SK-N-SH (cell line): ENCODE data around the gene ZNF341. TPM values are rescaled to one million over a fixed set of nuclear protein-coding genes. Genes with fewer than 3 reads are reported as not detected.

Source experiments
- CTCF ChIA-PET: fragments of 300-600, 350-600 bp; formaldehyde crosslinking; extraction: SDS; loops from one replicate; lab custom pipeline; 2021; lab: Yijun Ruan, JAX
- POLR2A ChIA-PET: fragments of 350-600 bp; sonication (Branson Sonifier 250); formaldehyde crosslinking; extraction: SDS; loops from one replicate; lab custom pipeline; 2020; ENCODE audit warnings: antibody characterized with exemption, inconsistent platforms; lab: Yijun Ruan, JAX
- DNase-seq: peaks from one replicate; pipeline ENCODE4 v3.0.0; 2012
- H2AFZ ChIP-seq: fragments of 200-600 bp; sonication (generic); 2 replicates; pipeline ENCODE4 v1.8.1; 2016; ENCODE audit warnings: antibody characterized with exemption, mild to moderate bottlenecking, low read depth
- H3F3A ChIP-seq: fragments of 200-600 bp; sonication (generic); replicated peaks from 2 replicates; pipeline ENCODE3; 2016; ENCODE audit warnings: antibody characterized with exemption, mild to moderate bottlenecking; ENCODE audit not compliant: insufficient read depth
- H3K27ac ChIP-seq, 2 experiments: fragments of 200-500 bp in 1 of 2; fragments of 200-600 bp in 1 of 2; sonication (Bioruptor generic) in 1 of 2; sonication (generic), shearing (Covaris generic) in 1 of 2; 2 replicates each; pipeline versions ENCODE4 v1.5.1 to v1.6.1; 2014 to 2016; ENCODE audit warnings: low read depth in 2 of 2, inconsistent platforms in 1 of 2, low read length in 1 of 2, mild to moderate bottlenecking in 1 of 2, mixed read lengths in 1 of 2
- H3K27me3 ChIP-seq: fragments of 200-600 bp; sonication (generic), shearing (Covaris generic); 2 replicates; pipeline ENCODE4 v1.6.1; 2016; ENCODE audit warnings: mixed run types; ENCODE audit not compliant: insufficient read depth
- H3K36me3 ChIP-seq, 2 experiments: fragments of 200-500 bp in 1 of 2; fragments of 200-600 bp in 1 of 2; sonication (Bioruptor generic) in 1 of 2; sonication (generic) in 1 of 2; replicated peaks in 1 of 2; 2 replicates each; pipeline versions ENCODE3 to v1.5.1; 2014 to 2016; ENCODE audit warnings: low read length in 1 of 2, mild to moderate bottlenecking in 1 of 2; ENCODE audit not compliant: insufficient read depth in 2 of 2, control insufficient read depth in 1 of 2
- H3K4me1 ChIP-seq, 2 experiments: fragments of 200-500 bp in 1 of 2; fragments of 200-600 bp in 1 of 2; sonication (Bioruptor generic) in 1 of 2; sonication (generic), shearing (Covaris generic) in 1 of 2; 2 replicates each; pipeline versions ENCODE4 v1.5.1 to v1.6.1; 2014 to 2016; ENCODE audit warnings: low read depth in 1 of 2, low read length in 1 of 2, mixed run types in 1 of 2; ENCODE audit not compliant: insufficient read depth in 2 of 2, control insufficient read depth in 1 of 2
- H3K4me2 ChIP-seq: fragments of 200-600 bp; sonication (generic), shearing (Covaris generic); 2 replicates; pipeline ENCODE4 v1.6.1; 2017; ENCODE audit warnings: mixed run types
- H3K4me3 ChIP-seq, 2 experiments: fragments of 200-500 bp in 1 of 2; fragments of 200-600 bp in 1 of 2; sonication (Bioruptor generic) in 1 of 2; sonication (generic), shearing (Covaris generic) in 1 of 2; 2 replicates each; pipeline versions ENCODE4 v1.5.1 to v1.8.1; 2014 to 2016; ENCODE audit warnings: low read depth in 2 of 2, inconsistent platforms in 1 of 2, low read length in 1 of 2, mild to moderate bottlenecking in 1 of 2, mixed read lengths in 1 of 2, moderate library complexity in 1 of 2
- H3K79me2 ChIP-seq: fragments of 200-600 bp; sonication (generic); 2 replicates; pipeline ENCODE4 v1.8.1; 2017; ENCODE audit warnings: mild to moderate bottlenecking; ENCODE audit not compliant: insufficient read depth
- H3K9ac ChIP-seq: fragments of 200-600 bp; sonication (generic); 2 replicates; pipeline ENCODE4 v1.6.1; 2017; ENCODE audit warnings: mixed run types
- H3K9me2 ChIP-seq: fragments of 200-600 bp; sonication (generic); 2 replicates; pipeline ENCODE4 v1.6.1; 2017; ENCODE audit warnings: mixed run types
- H3K9me3 ChIP-seq: fragments of 200-600 bp; sonication (generic); 2 replicates; pipeline ENCODE4 v1.6.1; 2017; ENCODE audit warnings: mixed run types, mild to moderate bottlenecking, moderate library complexity
- H4K20me1 ChIP-seq: fragments of 200-600 bp; sonication (generic); 2 replicates; pipeline ENCODE4 v1.6.1; 2017; ENCODE audit warnings: mild to moderate bottlenecking, mixed run types; ENCODE audit not compliant: insufficient read depth
- ELF1 ChIP-seq: IDR thresholded peaks from 2 replicates; pipeline ENCODE4 v1.4.0; 2012
- EP300 ChIP-seq, 2 experiments: IDR thresholded peaks; 2 replicates each; pipeline versions ENCODE4 v1.4.0 to v1.6.1; 2012; ENCODE audit warnings: borderline replicate concordance in 1 of 2, low read depth in 1 of 2, low read length in 1 of 2
- FOSL2 ChIP-seq: IDR thresholded peaks from 2 replicates; pipeline ENCODE4 v1.4.0; 2012; ENCODE audit warnings: low read depth, mild to moderate bottlenecking, moderate library complexity, borderline replicate concordance
- JUND ChIP-seq: IDR thresholded peaks from 2 replicates; pipeline ENCODE4 v1.4.0; 2012
- NFIC ChIP-seq: IDR thresholded peaks from 2 replicates; pipeline ENCODE4 v1.4.0; 2012; ENCODE audit warnings: borderline replicate concordance
- POLR2AphosphoS5 ChIP-seq: IDR thresholded peaks from 2 replicates; pipeline ENCODE4 v1.6.1; 2012; ENCODE audit warnings: low read depth, low read length
- REST ChIP-seq: IDR thresholded peaks from 2 replicates; pipeline ENCODE4 v1.6.1; 2012; ENCODE audit warnings: mild to moderate bottlenecking, low read depth, low read length, moderate library complexity
- SMC3 ChIP-seq: IDR thresholded peaks from 2 replicates; pipeline ENCODE4 v1.6.1; 2012; ENCODE audit warnings: low read depth, low read length, improper control_type of control experiment
- TAF1 ChIP-seq: IDR thresholded peaks from 2 replicates; pipeline ENCODE4 v1.6.1; 2012; ENCODE audit warnings: low read depth, mild to moderate bottlenecking, low read length, moderate library complexity, borderline replicate concordance
- ZBTB33 ChIP-seq: IDR thresholded peaks from 2 replicates; pipeline ENCODE4 v1.4.0; 2012; ENCODE audit warnings: low read depth, borderline replicate concordance
- WGBS: methylation state at CpG from one replicate; pipeline ENCODE4 v1.1.6; 2017; ENCODE audit warnings: low lambda C conversion rate; 5-methylcytosine and 5-hydroxymethylcytosine counted together
- polyA plus RNA-seq, 3 experiments: library from polyadenylated mRNA; depleted of rRNA; stranded (reverse); fragments of >200 nt; gene quantifications; 2 replicates each; pipeline ENCODE4 v1.2.3, GENCODE V29; 2012

The ZNF341 gene
- polyA plus RNA-seq, 1 of the 3 experiments (the other 2 are of a cell fraction): 3.2 TPM

GRCh38 chr20:33811776-33812151 lies 80.0 kb downstream of the ZNF341 start:
- no peak for TF ChIP-seq ELF1
- TF ChIP-seq POLR2AphosphoS5: no peak
- TF ChIP-seq SMC3: no peak
- no peak for TF ChIP-seq REST
- TF ChIP-seq ZBTB33: no peak
- no peak for TF ChIP-seq NFIC
- TF ChIP-seq TAF1: no peak
- no peak for TF ChIP-seq EP300 (IDR thresholded peaks at IDR 0.05; ENCODE audit: borderline replicate concordance in 1 of 2, low read depth in 1 of 2, low read length in 1 of 2)
- no peaks in the 10 kb centered on the region for H3K27me3 ChIP-seq
- H3K27ac ChIP-seq: peak overlapping the region; percentile 67 to 93
- peaks cover 7 to 16% of the 10 kb centered on the region in 2 experiments; a peak in 2 of 4 replicates for H3K4me1 ChIP-seq
- H3K9ac ChIP-seq: peak overlapping the region; percentile 95
- POLR2A ChIA-PET: interaction anchor here (0.7 to 1.9 kb wide), 3 partner anchors 19 to 52 kb away, joined by 3 to 5 read pairs (median 4); no protein-coding TSS in a partner anchor
- peak overlapping the region; percentile 84 for H2AFZ ChIP-seq
- peak overlapping the region; percentile 75 to 97 for H3K4me3 ChIP-seq
- no peaks in the 10 kb centered on the region for H3K9me3 ChIP-seq
- H3K79me2 ChIP-seq: peaks cover 55% of the 10 kb centered on the region
- peaks cover 44% of the 10 kb centered on the region for H4K20me1 ChIP-seq
- peaks cover 13% of the 10 kb centered on the region for H3F3A ChIP-seq
- 2% methylated on average over 12 of the region's 12 CpGs for WGBS
- H3K4me2 ChIP-seq: peak overlapping the region; percentile 97
- no peaks in the 10 kb centered on the region for H3K9me2 ChIP-seq
- peak; percentile 48 for DNase-seq
- peaks cover 3 to 4% of the 10 kb centered on the region in 2 experiments for H3K36me3 ChIP-seq
- CTCF ChIA-PET: interaction anchor here (0.5 to 2.0 kb wide), 8 partner anchors 10 to 353 kb away, joined by 3 to 6 read pairs (median 4); partner anchors contain the start of gene ZNF341

GRCh38 chr20:33812152-33812849 lies 80.5 kb downstream of the ZNF341 start:
- Histone ChIP-seq H4K20me1 (peaks cover 49% of the 10 kb centered on the region), H3K4me1 (peaks cover 7 to 16% of the 10 kb centered on the region in 2 experiments; a peak in 2 of 4 replicates), H3F3A (peaks cover 13% of the 10 kb centered on the region), H3K79me2 (peaks cover 60% of the 10 kb centered on the region), H3K36me3 (peaks cover 3 to 4% of the 10 kb centered on the region in 2 experiments), H3K27ac (peak overlapping the region; percentile 67 to 93), H3K4me2 (peak overlapping the region; percentile 97), H3K9ac (peak overlapping the region; percentile 95), H3K4me3 (peak overlapping the region; percentile 75 to 97)
- CTCF ChIA-PET: interaction anchor here (0.5 to 2.0 kb wide), 5 partner anchors 11 to 354 kb away, joined by 3 to 6 read pairs (median 3); no protein-coding TSS in a partner anchor
- 6% methylated on average over 13 of the region's 14 CpGs for WGBS
- DNase-seq: no peak
- TF ChIP-seq NFIC (no peak), FOSL2 (peak; percentile 38), JUND (peak; percentile 29)
- TF ChIP-seq, all 33 proteins: peak for 2
- no peak overlapping the region for H2AFZ ChIP-seq
- POLR2A ChIA-PET: interaction anchor here (0.7 to 1.9 kb wide), 3 partner anchors 20 to 52 kb away, joined by 3 to 5 read pairs (median 4); no protein-coding TSS in a partner anchor
- no peaks in the 10 kb centered on the region for H3K27me3 ChIP-seq
- no peaks in the 10 kb centered on the region for H3K9me2 ChIP-seq
- H3K9me3 ChIP-seq: no peaks in the 10 kb centered on the region
